ENCODE results near the gene MAP3K21.
A peak's percentile ranks its signal among the peaks of the same experiment; 100 is the strongest.

The MAP3K21 gene

DNA sequence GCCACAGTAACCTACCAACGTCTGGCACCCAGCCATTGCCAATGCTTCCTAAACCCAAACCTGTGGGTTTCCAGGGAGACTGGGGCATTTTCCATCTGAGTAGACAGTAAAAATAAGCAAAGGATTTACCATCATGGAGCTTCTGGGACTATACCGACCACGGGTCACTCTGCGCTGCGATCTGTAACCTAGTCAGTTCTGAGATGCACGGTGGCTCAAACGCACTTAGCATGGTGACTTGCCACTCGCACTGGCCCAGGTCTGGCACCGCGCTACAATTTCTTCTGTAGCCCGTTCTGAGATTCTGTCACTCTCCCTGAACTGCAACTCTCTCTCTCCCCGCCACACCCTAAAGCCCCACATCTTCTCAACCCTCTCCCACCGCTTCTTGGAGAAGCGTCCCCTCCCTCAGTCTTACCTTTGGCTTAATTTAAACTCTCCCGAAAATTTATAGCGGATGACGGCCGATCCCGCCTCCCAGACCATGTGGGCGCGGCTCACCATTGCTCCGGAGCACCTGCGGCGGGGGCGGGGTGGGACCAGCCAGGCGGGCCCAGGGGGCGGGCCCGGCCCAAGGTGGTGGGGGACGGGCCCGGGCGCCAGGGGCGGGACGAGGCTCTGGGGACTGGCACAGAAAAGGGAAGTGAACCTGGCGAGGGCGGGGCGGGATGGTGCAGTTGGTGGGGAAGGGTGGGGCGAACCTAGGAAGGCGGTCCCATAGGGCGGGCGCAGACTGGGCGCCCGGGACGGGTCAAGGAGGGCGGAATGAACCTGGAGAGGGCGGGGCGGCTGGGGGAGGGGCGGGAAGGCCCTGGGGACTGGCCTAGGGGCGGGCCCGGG is 493 bp upstream of the MAP3K21 start:
- peak; percentile 73 for DNase-seq

DNA sequence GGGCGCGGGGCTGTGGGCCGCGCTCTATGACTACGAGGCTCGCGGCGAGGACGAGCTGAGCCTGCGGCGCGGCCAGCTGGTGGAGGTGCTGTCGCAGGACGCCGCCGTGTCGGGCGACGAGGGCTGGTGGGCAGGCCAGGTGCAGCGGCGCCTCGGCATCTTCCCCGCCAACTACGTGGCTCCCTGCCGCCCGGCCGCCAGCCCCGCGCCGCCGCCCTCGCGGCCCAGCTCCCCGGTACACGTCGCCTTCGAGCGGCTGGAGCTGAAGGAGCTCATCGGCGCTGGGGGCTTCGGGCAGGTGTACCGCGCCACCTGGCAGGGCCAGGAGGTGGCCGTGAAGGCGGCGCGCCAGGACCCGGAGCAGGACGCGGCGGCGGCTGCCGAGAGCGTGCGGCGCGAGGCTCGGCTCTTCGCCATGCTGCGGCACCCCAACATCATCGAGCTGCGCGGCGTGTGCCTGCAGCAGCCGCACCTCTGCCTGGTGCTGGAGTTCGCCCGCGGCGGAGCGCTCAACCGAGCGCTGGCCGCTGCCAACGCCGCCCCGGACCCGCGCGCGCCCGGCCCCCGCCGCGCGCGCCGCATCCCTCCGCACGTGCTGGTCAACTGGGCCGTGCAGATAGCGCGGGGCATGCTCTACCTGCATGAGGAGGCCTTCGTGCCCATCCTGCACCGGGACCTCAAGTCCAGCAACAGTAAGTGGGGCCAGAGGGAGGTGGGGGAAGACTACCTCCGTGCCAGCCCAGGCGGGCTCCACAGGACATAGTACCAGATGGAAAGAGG is 808 bp downstream of the MAP3K21 start:
- no peak for DNase-seq

DNA sequence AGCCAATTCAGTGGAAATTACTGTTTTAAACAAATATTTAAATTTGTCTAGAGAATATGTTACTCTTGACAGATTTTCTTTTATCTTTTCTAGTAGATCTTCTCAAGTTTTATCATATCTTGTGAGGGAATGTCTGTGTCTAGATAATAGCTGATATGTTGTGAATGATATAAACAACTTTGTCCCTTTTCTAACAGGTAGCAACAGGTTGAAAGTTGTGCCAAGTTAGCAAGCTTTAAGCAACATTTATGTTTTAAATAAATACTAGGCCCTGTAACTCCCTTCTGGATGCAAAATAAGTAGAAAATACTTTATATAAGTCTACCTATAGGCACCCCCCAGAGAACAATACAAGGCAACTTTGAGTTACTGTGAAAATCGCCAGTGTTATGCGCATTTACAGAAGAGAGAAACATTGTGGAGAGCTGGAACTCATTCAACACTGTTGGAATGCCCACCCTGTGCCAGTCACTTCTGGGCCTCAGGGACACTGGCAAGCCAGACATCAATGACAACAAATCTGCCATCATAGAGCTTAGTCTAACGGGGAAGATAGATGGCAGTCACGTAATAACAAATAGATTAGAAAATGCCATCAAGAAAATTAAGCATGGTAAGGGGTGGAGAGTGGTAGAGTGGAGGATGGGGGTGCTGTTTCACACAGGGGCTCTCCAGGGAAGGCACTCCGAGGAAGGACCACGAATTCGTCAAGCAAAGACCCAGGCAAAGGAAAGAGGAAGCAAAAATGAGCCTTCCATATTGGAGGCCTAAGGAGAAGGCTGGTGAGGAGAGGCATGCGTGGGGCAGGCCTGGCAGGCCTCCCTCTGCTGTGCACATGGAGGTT is 4.4 kb downstream of the MAP3K21 start:
- DNase-seq: no peak

DNA sequence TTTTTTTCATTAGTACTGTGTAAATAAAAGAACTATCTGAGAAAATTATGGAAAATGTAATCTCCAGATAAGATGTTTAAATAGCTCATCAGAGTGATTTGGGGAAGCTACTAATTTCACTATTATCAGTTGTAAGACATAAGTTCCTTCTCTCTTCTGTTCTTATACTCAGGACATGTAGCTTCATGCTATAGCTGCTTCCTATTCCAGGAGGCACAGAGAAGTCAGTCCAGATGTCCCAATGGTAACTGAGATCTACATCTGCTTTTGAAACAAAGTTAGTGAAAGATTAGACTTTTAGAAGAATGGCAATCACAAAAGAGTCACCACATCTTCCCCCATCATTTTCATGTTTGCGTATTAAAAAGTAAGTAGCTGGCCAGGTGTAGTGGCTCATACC is 5.6 kb downstream of the MAP3K21 start:
- no peak for DNase-seq

DNA sequence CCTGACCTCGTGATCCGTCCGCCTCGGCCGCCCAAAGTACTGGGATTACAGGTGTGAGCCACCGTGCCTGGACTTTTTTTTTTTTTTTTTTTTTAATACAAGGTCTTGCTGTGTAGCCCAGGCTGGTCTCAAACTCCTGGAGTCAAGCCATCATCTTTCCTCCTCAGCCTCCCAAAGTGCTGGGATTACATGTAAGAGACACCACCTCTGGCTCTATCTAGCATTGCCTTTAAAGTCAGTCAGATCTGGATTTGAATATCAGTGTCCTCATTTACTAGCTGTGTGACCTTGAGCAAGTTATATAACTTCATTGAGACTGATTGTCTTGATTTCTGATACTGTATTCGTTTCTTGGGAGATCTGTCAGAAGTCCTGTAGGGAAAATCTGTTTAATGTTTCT is 6.6 kb downstream of the MAP3K21 start:
- DNase-seq: no peak

DNA sequence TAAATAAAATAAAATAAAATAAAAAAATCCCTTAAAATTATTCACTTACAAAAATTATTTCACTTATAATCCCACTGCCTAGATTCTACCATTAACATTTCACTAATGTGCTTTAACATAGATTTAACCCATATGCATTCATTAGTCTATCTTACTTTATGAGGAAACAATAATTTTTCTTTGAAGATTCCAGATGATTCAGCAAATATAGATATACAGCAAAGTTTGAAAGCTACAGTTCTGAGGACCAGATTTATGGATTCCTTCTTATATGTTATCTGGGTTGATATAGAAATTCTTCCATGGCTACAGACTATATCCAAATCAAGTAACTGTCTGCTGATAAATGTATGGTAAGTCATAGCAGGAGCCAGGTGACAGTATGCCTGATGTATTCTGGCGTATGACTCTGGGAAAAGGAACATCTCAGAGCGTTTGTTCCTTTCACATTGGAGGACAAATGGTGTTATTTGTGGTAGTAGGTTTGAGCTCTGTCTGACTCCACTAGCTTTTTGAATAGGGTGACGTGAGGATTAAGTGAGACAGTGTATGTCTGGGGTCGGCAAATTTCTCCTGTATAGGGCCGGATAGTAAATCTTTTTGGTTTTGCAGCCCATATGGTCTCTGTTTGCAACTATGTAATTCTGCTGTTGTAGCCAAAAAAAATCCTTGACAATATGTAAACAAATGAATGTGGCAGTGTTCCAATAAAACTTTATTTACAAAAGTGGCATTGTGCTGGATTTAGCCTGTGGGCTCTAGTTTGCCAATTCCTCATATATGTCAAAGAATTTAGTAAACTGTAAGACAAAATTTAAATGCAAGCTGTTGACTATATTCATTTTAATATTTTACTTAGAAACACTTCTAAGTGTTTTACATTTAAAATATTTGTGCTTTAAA is 9.3 kb downstream of the MAP3K21 start:
- DNase-seq: no peak

DNA sequence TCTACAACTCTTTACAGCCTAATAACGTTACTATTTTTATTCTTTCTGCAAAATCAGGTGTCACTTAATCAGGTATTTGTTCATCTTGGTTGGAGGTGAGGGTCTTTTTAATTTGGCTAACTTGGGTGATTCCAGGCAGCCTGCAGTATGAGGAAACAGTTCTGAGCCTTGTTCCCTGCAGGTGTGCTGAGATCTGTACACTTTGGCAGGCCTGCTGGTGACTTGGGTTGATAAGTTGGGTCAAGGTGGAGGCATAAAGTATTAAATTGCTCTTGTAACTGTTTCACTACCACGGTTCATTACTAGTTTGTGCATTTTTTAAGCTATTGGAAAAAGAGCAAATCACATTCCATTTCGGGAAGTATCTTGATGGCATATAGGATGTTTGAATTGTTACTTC is 10.0 kb downstream of the MAP3K21 start:
- no peak for DNase-seq

DNA sequence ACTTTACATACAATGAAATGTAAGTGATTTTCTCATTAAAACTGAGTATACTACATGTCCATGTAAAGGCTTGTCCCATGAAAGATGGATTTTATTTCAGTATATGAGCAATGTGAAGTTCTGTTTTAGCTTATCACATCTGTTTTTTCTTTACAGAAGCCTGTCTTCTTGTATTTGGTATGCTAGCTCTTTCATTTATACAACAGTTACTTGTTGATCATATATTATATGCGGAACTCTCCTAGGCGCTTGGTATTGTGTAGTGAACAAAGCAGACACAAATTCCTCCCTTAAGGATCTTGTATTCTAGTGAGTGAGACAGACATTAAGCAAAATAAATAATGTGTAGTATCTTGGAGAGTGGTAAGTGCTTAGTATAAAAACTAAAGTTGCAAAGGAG is 10.6 kb downstream of the MAP3K21 start:
- no peak for DNase-seq

DNA sequence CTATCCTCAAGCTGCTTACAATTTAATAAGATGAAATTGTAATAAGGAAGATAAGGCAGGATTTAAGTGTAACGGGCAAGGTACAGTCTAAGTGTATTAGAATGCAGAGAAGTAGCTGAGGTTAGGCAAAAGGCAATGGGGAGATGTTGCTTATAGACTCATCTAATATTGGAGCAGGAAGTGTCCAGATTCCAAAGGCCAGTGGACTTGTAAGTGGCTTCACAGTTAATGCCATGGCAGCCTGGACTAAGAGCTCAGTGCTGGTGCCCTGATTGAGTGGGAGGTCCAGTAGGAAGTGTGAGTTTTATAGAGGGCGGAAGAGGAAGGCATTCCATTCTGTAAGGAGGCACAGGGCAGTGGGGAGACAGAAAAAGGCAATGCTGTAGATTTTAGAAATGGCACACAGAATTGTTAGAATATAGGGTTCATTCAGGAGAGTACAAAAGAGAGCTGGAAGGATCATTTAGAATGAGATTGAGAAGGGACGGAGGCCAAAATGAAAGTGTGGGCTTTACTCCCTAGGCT is 12.6 kb downstream of the MAP3K21 start:
- DNase-seq: no peak

DNA sequence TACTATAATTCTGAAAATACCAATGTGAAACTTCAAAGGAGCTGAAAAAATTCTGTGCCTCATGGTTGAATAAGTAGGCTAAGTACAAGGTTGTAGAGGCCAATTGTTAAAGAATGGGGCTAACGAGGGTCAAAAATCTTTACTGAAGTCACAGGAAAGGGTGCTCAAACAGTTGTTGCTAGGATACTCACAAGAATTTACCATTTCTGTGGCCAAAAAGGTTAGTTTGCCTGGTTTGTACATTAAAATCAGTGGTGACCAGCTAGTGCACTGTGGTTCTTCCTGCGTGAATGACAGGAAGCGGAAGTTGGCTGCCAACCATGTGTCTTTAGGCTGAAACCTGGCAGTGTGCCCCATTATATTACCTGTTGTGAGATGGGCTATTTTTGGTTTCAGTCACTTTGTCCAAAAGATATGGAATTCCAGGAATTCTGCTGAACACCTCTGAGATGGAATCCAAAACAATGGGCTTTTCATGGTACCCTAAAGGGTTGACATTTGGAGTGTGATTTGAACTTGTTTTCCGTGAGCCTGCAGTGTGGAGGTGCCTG is 13.5 kb downstream of the MAP3K21 start:
- no peak for DNase-seq

DNA sequence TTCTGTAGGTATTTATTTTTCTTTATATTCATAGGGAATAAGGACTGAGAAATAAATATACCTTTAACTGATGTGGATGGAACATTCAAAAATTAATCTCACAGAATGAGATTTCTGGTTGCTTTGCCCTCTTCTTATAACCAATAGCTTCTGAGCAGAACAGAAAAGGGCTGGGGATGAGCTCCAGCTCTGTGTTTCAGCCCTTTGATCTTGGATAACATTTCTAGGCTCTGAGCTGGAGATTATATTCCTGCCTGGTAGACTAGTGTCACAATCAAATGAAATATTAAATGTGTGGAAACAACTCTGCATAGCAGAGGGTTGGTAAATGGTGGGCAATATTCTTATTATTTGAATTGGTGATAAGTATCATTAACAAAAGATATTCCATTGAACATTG is 14.6 kb downstream of the MAP3K21 start:
- DNase-seq: no peak

DNA sequence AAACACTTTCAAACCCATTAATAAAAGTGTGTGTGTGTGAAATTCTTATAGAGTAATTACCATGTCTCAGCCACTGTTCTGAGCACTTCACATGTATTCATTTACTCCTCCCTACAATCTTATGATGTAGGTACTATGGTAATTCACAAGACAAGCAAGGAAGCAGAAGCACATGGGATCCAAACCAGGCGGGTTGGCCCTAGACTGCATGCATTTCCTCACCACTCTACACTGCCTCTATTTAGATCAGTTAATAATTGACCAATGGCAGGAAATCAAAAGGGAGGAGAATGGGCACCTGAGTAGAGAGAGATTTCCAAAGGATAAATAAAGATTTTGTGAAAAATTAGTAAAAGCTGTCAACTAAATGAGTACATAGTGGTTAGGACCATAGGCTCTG is 15.7 kb downstream of the MAP3K21 start:
- no peak for DNase-seq

DNA sequence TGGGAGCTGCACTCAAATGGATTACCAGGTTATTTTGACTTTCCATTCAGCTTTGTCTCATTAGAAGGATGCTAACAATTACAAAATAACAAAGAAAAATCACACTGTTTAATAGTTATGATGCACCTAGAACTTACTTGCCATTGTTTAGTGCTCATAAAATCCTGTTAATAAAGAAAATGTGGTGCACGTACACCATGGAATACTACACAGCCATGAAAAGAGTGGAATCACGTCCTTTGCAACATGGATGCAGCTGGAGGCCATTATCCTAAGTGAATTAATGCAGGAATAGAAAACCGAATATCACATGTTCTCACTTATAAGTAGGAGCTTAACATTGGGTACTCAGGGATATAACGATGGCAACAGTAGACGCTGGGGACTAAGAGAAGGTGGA is 19.8 kb downstream of the MAP3K21 start:
- DNase-seq: no peak

DNA sequence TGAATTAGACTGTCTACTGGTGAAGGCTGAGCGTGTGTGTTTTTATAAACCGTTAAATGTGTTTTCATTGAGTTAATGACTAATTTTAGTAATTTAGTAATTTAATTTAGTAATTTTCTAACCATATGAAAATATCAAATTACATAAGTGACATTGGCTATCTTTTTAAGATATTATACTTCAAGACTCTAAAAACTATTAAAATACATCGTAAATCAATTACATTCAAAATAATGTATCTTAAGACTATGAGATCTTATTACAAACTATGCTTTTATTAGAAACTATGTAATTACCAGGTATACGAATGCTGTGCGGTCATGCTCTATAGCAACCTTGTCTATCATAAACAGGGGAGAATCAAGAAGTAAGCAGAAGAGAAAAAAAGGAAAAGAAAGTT is 21.6 kb downstream of the MAP3K21 start:
- DNase-seq: no peak

DNA sequence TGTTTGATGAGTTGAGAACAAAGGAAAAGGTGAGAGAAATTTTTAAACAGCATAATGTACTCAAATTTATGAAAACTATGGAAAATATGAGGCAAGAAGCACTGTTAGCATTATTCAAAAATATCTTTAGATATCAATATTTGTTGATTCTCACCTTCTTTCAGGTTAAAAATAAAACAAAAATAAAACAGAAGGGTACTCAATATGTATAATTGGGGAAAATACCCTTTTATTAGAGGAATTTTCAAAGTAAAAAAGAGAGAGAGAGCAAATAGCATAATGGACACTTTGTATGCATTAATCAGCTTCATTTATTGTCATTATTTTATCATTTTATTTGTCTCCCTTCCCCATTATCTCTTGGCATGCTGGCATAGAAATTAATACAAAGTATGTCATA is 27.5 kb downstream of the MAP3K21 start:
- DNase-seq: no peak

DNA sequence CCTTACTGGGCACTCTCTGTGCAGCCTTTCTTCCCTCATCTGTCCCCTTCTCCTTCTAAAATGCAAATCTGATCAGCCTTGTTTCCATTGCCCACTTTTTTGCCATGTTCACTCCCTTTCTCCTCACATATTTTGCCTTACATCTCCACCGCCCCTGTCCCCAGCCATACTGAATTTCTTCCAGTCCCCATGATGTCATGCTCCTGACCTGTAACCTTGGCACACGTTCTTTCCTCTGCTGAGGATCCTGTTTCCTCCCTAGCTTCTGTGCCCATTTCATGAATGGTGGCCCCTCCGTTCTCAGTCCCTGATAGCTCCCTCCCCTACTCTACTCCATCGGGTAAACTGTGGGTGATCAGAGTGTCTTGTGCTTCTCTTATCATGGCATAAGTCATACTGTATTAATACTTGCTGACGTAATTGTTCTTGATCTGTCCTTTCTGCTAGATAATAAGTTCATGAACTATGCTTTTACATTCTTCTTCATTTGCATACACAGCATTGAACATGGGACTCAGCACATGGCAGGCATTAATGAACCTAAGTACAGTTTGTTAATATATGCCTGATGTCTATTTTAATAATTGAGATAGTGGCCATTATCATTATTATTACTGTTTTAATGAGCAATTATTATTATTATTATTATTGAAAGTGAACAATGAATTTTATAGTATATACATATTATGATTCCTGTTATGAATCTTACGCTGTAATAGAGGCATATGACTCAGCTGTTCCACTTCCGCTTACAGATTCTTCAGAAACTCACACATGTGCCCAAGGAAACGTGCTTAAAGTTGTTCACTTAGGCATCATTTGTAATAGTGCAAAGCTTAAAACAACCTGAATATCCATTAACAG is 28.5 kb downstream of the MAP3K21 start:
- DNase-seq: no peak

DNA sequence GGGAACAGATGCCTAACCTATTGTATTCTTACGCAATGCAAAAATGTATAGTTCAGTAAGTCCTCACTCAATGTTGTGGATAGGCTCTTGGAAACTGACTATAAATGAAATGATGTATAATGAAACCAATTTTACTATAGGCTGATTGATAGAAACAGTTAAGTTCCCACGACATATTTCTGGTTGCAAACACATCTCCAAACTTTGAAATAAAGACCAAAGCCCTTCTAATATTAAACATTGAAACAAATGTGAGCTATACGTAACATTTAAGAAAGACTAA is 29.1 kb downstream of the MAP3K21 start:
- no peak for DNase-seq

DNA sequence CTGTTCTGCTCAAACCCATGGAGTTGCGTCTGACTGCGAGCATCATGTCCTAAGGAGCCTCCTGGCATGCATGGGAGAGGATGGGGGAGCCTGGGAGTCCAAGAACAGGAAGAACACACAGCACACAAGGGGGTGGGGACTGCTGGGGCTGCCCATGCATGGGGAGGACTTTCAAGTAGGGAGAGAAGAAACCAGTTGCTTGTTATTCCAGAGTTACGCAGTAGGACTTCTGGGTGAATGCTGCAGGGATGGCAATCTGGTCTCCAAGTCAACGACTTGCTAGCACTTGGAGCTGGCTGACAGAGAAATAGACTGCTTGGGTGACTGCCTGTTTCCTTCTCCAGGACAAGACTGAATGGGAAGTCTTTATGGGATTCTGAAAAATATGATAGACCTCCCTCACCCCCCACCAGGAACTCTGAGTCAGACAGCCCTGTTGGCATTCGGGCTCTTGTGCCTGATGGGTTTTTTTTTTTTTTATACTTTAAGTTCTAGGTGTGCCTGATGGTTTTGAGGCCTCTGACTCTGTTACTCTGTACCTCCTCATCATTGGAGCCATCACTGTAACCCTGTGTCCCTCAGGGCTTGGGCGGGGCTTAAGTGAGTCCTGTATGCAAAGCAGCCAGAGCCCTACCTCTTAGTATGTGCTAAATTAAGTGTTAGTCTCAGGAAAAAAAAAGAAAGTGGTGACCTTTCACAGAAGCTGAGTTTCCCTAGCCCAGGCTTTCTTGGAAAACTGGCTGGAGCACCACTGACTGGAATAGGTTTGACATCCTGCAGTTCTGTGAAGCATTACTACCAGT is 30.3 kb downstream of the MAP3K21 start:
- no peak for DNase-seq

DNA sequence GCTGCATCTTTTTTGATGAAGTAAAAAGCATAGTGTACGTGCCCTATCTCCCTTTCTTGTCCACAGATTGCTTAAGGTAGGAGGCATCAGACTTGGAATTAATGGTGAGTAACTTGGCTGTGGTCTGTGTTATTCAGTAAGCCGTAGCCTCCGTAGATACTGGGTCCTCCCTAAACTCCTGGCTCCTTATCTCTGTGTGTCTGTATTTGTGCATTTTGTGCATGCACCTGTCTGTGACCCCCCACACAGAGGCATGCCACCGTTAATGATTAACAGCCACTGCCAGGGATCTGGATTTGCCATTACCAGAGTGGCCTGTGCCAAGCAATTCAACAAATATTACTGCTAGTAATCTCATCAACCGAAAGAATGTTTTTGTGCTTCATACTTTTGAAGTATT is 31.9 kb downstream of the MAP3K21 start:
- no peak for DNase-seq

DNA sequence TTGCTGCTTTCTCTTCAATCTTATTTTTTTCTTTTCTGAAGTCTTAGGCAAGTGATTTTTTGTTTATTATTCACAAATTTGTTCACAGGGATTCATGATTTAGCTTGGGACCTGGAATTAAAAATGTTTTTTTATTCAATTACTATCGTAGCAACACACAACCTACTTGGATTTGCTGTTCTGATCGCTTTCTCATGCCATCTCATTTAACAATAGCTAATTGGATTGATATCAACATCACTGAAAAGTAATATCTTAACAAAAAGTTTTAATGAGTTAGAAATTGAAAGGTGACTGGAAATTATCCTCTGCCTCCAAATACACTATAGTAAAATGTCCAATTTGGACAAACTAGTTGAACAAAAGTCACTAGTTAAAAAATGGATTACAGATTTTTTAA is 32.4 kb downstream of the MAP3K21 start:
- no peak for DNase-seq

All from NCI-H2029 treated with DMSO at 0.1 percent for 48 hours (cell line).